A549 (cell line): ENCODE results near the gene NOL3. TPM values are rescaled to one million over a fixed set of nuclear protein-coding genes. Genes with fewer than 3 reads are reported as not detected.

Source experiments
- ATAC-seq, 2 experiments: fragments of 200-7000 bp in 1 of 2; fragments of >200 bp in 1 of 2; cut with Nextera tagmentation in 1 of 2; cut with Tn5 transposase in 1 of 2; 3 replicates each; pipeline versions ENCODE4 v1.8.0 to v1.9.1; 2018 to 2020; ENCODE audit warnings: mild to moderate bottlenecking in 1 of 2, moderate library complexity in 1 of 2
- CTCF ChIA-PET: fragments of 300-600 bp; sonication (Branson Sonifier 250); formaldehyde crosslinking; extraction: SDS; loops from one replicate; lab custom pipeline; 2021; ENCODE audit warnings: antibody characterized with exemption, inconsistent platforms; lab: Yijun Ruan, JAX
- POLR2A ChIA-PET: fragments of 350-600 bp; formaldehyde crosslinking; extraction: SDS; loops from one replicate; lab custom pipeline; 2021; ENCODE audit warnings: antibody characterized with exemption, inconsistent platforms; lab: Yijun Ruan, JAX
- DNase-seq, 2 experiments: peaks; one replicate each; pipeline versions ENCODE4 v3.0.0 to v3.0.0-alpha.2; 2011 to 2016; ENCODE audit warnings: low read depth in 1 of 2, low spot score in 1 of 2
- FAIRE-seq: peaks from 2 replicates; lab custom pipeline; 2011; peaks lifted over from hg19 to GRCh38; lab: Jason Lieb, UNC
- H3K27ac ChIP-seq, 2 experiments: fragments of >200 bp; sonication (Bioruptor Twin); formaldehyde crosslinking; 3 replicates each; pipeline ENCODE4 v1.5.1; 2016 to 2017
- H3K4me1 ChIP-seq: fragments of >200 bp; sonication (Bioruptor Twin); formaldehyde crosslinking; 3 replicates; pipeline ENCODE4 v1.6.1; 2016
- H3K4me2 ChIP-seq: fragments of >200 bp; sonication (Bioruptor Twin); formaldehyde crosslinking; 3 replicates; pipeline ENCODE4 v1.6.1; 2016
- H3K4me3 ChIP-seq: fragments of >200 bp; sonication (Bioruptor Twin); formaldehyde crosslinking; 3 replicates; pipeline ENCODE4 v1.5.1; 2016
- H3K9me3 ChIP-seq: fragments of >200 bp; sonication (Bioruptor Twin); formaldehyde crosslinking; 3 replicates; pipeline ENCODE4 v1.6.1; 2016
- BHLHE40 ChIP-seq: IDR thresholded peaks from 2 replicates; pipeline ENCODE4 v1.6.1; 2012; ENCODE audit warnings: low read depth, low read length, inconsistent platforms
- CBX2 ChIP-seq: fragments of 200-600 bp; sonication (generic); IDR thresholded peaks from 2 replicates; pipeline ENCODE4 v1.6.1; 2016; ENCODE audit warnings: low read depth, mild to moderate bottlenecking, borderline replicate concordance
- EP300 ChIP-seq, 2 experiments: fragments of >200 bp; sonication (Bioruptor Twin); formaldehyde crosslinking; IDR thresholded peaks; 2 replicates in 1 of 2; 3 replicates in 1 of 2; pipeline ENCODE4 v1.6.1; 2016 to 2017
- FOSB ChIP-seq: fragments of 250-450 bp; sonication (Bioruptor Pico); IDR thresholded peaks from 2 replicates; pipeline ENCODE4 v1.5.0; 2020; ENCODE audit warnings: mild to moderate bottlenecking, moderate library complexity
- FOXS1 ChIP-seq: fragments of 250-450 bp; sonication (Bioruptor Pico); IDR thresholded peaks from 2 replicates; pipeline ENCODE4 v1.5.0; 2020; ENCODE audit warnings: mild to moderate bottlenecking, moderate library complexity
- GATA3 ChIP-seq: IDR thresholded peaks from 2 replicates; pipeline ENCODE4 v1.6.1; 2012; ENCODE audit warnings: borderline replicate concordance
- HOXB5 ChIP-seq: fragments of 250-450 bp; sonication (Bioruptor Pico); IDR thresholded peaks from 2 replicates; pipeline ENCODE4 v1.5.0; 2020; ENCODE audit warnings: mild to moderate bottlenecking, moderate library complexity
- JUNB ChIP-seq: fragments of >200 bp; sonication (Bioruptor Twin); formaldehyde crosslinking; IDR thresholded peaks from 2 replicates; pipeline ENCODE4 v1.6.1; 2016
- KDM1A ChIP-seq: fragments of 200-600 bp; sonication (generic); IDR thresholded peaks from 2 replicates; pipeline ENCODE4 v1.6.1; 2016; ENCODE audit warnings: low read depth, mild to moderate bottlenecking
- KDM5A ChIP-seq: fragments of 200-600 bp; sonication (generic); IDR thresholded peaks from 2 replicates; pipeline ENCODE4 v1.6.1; 2016; ENCODE audit warnings: antibody characterized with exemption, mild to moderate bottlenecking
- MAZ ChIP-seq: fragments of 150-350 bp; IDR thresholded peaks from 2 replicates; pipeline ENCODE4 v1.6.1; 2014; ENCODE audit warnings: antibody characterized with exemption, low read depth, low read length, borderline replicate concordance
- NFE2L2 ChIP-seq: fragments of 150-350 bp; conservative IDR thresholded peaks from 2 replicates; pipeline ENCODE4 v1.6.1; 2014; ENCODE audit warnings: low read length
- NPAS2 ChIP-seq: fragments of 250-450 bp; sonication (Bioruptor Pico); IDR thresholded peaks from 2 replicates; pipeline ENCODE4 v1.8.0; 2022; ENCODE audit warnings: mild to moderate bottlenecking, moderate library complexity, borderline replicate concordance
- NR3C1 ChIP-seq: fragments of >200 bp; sonication (Bioruptor Twin); formaldehyde crosslinking; IDR thresholded peaks from 3 replicates; pipeline ENCODE4 v1.6.1; 2017
- POLR2AphosphoS2 ChIP-seq: conservative IDR thresholded peaks from 2 replicates; pipeline ENCODE4 v1.6.1; 2012; ENCODE audit warnings: low read length, improper control_type of control experiment, inconsistent platforms
- RAD21 ChIP-seq, 2 experiments: fragments of >200 bp in 1 of 2; sonication (Bioruptor Twin) in 1 of 2; formaldehyde crosslinking in 1 of 2; IDR thresholded peaks in 1 of 2; conservative IDR thresholded peaks in 1 of 2; 2 replicates in 1 of 2; 3 replicates in 1 of 2; pipeline ENCODE4 v1.6.1; 2012 to 2018; ENCODE audit warnings: inconsistent platforms in 1 of 2
- RARB ChIP-seq: fragments of 250-450 bp; sonication (Bioruptor Pico); IDR thresholded peaks from 2 replicates; pipeline ENCODE4 v1.8.0; 2021; ENCODE audit warnings: mild to moderate bottlenecking, moderate library complexity
- RCOR1 ChIP-seq: fragments of 150-350 bp; IDR thresholded peaks from 2 replicates; pipeline ENCODE4 v1.6.1; 2014; ENCODE audit warnings: antibody characterized with exemption, low read length, low read depth
- TFCP2L1 ChIP-seq: fragments of 250-450 bp; sonication (Bioruptor Pico); IDR thresholded peaks from 2 replicates; pipeline ENCODE4 v1.5.0; 2021; ENCODE audit warnings: mild to moderate bottlenecking
- ZFP36 ChIP-seq: fragments of 450-650 bp; IDR thresholded peaks from 2 replicates; pipeline ENCODE4 v1.6.1; 2014; ENCODE audit warnings: borderline replicate concordance; ENCODE audit not compliant: partially characterized antibody
- ZNF302 ChIP-seq: fragments of 250-450 bp; sonication (Bioruptor Pico); IDR thresholded peaks from 2 replicates; pipeline ENCODE4 v1.9.0; 2021; ENCODE audit warnings: inconsistent platforms, mild to moderate bottlenecking, moderate library complexity
- ZSCAN20 ChIP-seq: fragments of 250-450 bp; sonication (Bioruptor Pico); IDR thresholded peaks from 2 replicates; pipeline ENCODE4 v1.8.0; 2022; ENCODE audit warnings: mild to moderate bottlenecking, moderate library complexity
- WGBS: methylation state at CpG from one replicate; pipeline ENCODE4 v1.1.6; 2017; ENCODE audit errors: missing lambda C conversion rate; 5-methylcytosine and 5-hydroxymethylcytosine counted together
- polyA plus RNA-seq, 4 experiments: library from polyadenylated mRNA; depleted of rRNA in 3 of 4; stranded (reverse); fragments of >200 nt; fragmentation: RNase III in 1 of 4; extraction: RNeasy Plus Mini Kit Qiagen cat#74134 plus additional on column Dnase treatment in 1 of 4; gene quantifications; 2 replicates in 3 of 4; 3 replicates in 1 of 4; pipeline ENCODE4 v1.2.3, GENCODE V29; 2011 to 2017
- TF ChIP-seq, protein P1 (sequence below): fragments of >200 bp; sonication (Bioruptor Twin); formaldehyde crosslinking; IDR thresholded peaks from 3 replicates; pipeline ENCODE4 v1.5.1; 2016
- TF ChIP-seq, protein P2 (sequence below): fragments of 250-450 bp; sonication (Bioruptor Pico); IDR thresholded peaks from 2 replicates; pipeline ENCODE4 v1.5.0; 2021; ENCODE audit warnings: mild to moderate bottlenecking, moderate library complexity, borderline replicate concordance
- TF ChIP-seq, protein P3 (sequence below): IDR thresholded peaks from 2 replicates; pipeline ENCODE4 v1.6.1; 2012
- TF ChIP-seq, protein P4 (sequence below): fragments of >200 bp; sonication (Bioruptor Twin); formaldehyde crosslinking; IDR thresholded peaks from 3 replicates; pipeline ENCODE4 v1.6.1; 2016
- TF ChIP-seq, protein P5 (sequence below): fragments of >200 bp; sonication (Bioruptor Twin); formaldehyde crosslinking; IDR thresholded peaks from 2 replicates; pipeline ENCODE4 v1.6.1; 2016
- TF ChIP-seq, protein P6 (sequence below): fragments of 250-450 bp; sonication (Bioruptor Pico); IDR thresholded peaks from 2 replicates; pipeline ENCODE4 v1.5.0; 2020; ENCODE audit warnings: low read depth, mild to moderate bottlenecking, moderate library complexity

NOL3 gene
- polyA plus RNA-seq, 2 of the 4 experiments (the other 2 are of a cell fraction) = 22.6 to 39.1 TPM

DNA sequence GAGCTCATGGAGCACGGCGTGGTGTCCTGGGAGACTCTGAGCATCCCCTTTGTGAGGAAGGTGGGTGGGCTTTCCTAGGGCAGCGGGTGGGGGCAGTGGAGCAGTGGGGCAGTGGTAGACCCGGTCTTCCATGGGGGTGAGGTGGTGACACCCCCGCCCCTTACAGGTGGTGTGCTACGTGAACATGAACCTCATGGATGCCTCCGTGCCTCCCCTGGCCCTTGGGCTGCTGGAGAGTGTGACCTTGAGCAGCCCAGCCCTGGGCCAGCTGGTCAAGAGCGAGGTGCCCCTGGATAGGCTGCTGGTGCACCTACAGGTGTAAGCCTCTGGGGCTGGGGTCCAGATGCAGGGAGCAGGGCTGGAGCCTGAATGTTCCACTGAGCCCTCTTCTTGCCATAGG, 30.2 kb downstream of the NOL3 start:
- ChIA-PET POLR2A (no interaction called here), CTCF (interaction anchor here (1.6 to 10.3 kb wide), 3 partner anchors 10 to 32 kb away, joined by 5 to 105 read pairs (median 12); no protein-coding TSS in a partner anchor)
- Histone ChIP-seq H3K27ac (no peak overlapping the region), H3K4me3 (no peak overlapping the region), H3K4me1 (peaks cover 12% of the 10 kb centered on the region; the same call in 2 of the 3 replicates), H3K9me3 (no peaks in the 10 kb centered on the region), H3K4me2 (no peak overlapping the region)
- WGBS = 100% methylated on average over 4 of the region's 8 CpGs
- no peak for DNase-seq
- TF ChIP-seq FOXS1 (CRISPR knock-in tag) (no peak), BHLHE40 (no peak), RCOR1 (no peak), NFE2L2 (no peak), KDM1A (no peak), JUNB (no peak), MAZ (no peak), ZFP36 (no peak), NPAS2 (CRISPR knock-in tag) (no peak), TFCP2L1 (CRISPR knock-in tag) (no peak), NR3C1 (no peak), RARB (CRISPR knock-in tag) (no peak), ZSCAN20 (CRISPR knock-in tag) (no peak), HOXB5 (no peak), CBX2 (no peak), RAD21 (conservative IDR thresholded peaks at IDR 0.05 in 1 of 2, IDR thresholded peaks at IDR 0.05 in 1 of 2) (no peak)
- TF ChIP-seq, protein P1, sequence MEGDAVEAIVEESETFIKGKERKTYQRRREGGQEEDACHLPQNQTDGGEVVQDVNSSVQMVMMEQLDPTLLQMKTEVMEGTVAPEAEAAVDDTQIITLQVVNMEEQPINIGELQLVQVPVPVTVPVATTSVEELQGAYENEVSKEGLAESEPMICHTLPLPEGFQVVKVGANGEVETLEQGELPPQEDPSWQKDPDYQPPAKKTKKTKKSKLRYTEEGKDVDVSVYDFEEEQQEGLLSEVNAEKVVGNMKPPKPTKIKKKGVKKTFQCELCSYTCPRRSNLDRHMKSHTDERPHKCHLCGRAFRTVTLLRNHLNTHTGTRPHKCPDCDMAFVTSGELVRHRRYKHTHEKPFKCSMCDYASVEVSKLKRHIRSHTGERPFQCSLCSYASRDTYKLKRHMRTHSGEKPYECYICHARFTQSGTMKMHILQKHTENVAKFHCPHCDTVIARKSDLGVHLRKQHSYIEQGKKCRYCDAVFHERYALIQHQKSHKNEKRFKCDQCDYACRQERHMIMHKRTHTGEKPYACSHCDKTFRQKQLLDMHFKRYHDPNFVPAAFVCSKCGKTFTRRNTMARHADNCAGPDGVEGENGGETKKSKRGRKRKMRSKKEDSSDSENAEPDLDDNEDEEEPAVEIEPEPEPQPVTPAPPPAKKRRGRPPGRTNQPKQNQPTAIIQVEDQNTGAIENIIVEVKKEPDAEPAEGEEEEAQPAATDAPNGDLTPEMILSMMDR = no peak
- TF ChIP-seq, protein P2, sequence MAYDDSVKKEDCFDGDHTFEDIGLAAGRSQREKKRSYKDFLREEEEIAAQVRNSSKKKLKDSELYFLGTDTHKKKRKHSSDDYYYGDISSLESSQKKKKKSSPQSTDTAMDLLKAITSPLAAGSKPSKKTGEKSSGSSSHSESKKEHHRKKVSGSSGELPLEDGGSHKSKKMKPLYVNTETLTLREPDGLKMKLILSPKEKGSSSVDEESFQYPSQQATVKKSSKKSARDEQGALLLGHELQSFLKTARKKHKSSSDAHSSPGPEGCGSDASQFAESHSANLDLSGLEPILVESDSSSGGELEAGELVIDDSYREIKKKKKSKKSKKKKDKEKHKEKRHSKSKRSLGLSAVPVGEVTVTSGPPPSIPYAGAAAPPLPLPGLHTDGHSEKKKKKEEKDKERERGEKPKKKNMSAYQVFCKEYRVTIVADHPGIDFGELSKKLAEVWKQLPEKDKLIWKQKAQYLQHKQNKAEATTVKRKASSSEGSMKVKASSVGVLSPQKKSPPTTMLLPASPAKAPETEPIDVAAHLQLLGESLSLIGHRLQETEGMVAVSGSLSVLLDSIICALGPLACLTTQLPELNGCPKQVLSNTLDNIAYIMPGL (CRISPR knock-in tag) = no peak
- TF ChIP-seq, protein P3, sequence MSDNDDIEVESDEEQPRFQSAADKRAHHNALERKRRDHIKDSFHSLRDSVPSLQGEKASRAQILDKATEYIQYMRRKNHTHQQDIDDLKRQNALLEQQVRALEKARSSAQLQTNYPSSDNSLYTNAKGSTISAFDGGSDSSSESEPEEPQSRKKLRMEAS = no peak
- ATAC-seq = no peak
- FAIRE-seq = no peak

DNA sequence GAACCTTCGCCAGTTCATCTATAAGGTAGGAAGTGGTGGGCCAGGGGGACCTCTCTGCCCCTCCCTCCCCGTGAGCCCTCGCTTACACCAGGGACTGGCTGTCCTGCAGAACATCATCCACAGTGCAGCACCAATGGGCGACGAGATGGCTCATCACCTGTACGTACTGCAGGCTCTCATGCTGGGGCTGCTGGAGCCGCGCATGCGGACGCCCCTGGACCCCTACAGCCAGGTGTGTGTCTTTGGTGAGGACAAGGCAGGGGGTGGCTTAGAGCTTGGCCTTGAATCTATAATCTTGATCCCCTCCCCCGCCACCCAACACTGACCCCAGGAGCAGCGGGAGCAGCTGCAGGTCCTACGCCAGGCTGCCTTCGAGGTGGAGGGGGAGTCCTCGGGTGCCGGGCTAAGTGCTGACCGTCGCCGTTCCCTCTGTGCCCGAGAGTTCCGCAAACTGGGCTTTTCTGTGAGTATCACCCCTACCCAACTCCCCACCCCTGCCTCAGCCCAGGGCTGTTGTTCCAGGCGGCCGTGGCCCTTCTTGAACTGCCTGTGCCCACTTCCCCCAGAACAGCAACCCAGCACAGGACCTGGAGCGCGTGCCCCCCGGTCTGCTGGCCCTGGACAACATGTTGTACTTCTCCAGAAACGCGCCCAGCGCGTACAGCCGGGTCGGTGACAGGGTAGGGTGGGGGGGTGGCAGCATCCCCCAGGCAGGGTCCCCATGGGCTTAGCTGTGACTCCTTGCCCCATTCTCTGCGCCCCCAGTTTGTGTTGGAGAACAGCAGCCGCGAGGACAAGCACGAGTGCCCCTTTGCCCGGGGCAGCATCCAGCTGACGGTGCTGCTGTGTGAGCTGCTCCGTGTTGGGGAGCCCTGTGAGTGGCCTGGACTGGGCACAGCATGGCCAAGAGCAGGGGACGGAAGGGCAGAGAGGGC, 31.3 kb downstream of the NOL3 start:
- Histone ChIP-seq H3K4me3 (no peak overlapping the region), H3K27ac (no peak overlapping the region), H3K4me2 (no peak overlapping the region), H3K4me1 (peaks cover 14% of the 10 kb centered on the region; the same call in 2 of the 3 replicates), H3K9me3 (no peaks in the 10 kb centered on the region)
- FAIRE-seq = no peak
- 96% methylated on average over 26 of the region's 40 CpGs for WGBS
- ChIA-PET CTCF (interaction anchor here (1.0 to 10.3 kb wide), 7 partner anchors 9 to 184 kb away, joined by 3 to 105 read pairs (median 3); partner anchors contain the start of gene TMEM208), POLR2A (interaction anchor here (1.1 kb wide), 1 partner anchor 25 kb away, joined by 3 read pairs; the partner anchor contains the start of gene TMEM208)
- no peak for ATAC-seq
- DNase-seq = no peak
- TF ChIP-seq, protein P2 (CRISPR knock-in tag) = no peak
- TF ChIP-seq FOSB (CRISPR knock-in tag) = no peak
- TF ChIP-seq, protein P4, sequence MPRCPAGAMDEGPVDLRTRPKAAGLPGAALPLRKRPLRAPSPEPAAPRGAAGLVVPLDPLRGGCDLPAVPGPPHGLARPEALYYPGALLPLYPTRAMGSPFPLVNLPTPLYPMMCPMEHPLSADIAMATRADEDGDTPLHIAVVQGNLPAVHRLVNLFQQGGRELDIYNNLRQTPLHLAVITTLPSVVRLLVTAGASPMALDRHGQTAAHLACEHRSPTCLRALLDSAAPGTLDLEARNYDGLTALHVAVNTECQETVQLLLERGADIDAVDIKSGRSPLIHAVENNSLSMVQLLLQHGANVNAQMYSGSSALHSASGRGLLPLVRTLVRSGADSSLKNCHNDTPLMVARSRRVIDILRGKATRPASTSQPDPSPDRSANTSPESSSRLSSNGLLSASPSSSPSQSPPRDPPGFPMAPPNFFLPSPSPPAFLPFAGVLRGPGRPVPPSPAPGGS = no peak
- TF ChIP-seq POLR2AphosphoS2 = no peak
- no peak for TF ChIP-seq ZSCAN20 (CRISPR knock-in tag)
- no peak for TF ChIP-seq ZNF302 (CRISPR knock-in tag)
- TF ChIP-seq GATA3 = no peak
- TF ChIP-seq, protein P5, sequence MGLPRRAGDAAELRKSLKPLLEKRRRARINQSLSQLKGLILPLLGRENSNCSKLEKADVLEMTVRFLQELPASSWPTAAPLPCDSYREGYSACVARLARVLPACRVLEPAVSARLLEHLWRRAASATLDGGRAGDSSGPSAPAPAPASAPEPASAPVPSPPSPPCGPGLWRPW = no peak
- no peak for TF ChIP-seq EP300 (IDR thresholded peaks at IDR 0.05)
- TF ChIP-seq, protein P6, sequence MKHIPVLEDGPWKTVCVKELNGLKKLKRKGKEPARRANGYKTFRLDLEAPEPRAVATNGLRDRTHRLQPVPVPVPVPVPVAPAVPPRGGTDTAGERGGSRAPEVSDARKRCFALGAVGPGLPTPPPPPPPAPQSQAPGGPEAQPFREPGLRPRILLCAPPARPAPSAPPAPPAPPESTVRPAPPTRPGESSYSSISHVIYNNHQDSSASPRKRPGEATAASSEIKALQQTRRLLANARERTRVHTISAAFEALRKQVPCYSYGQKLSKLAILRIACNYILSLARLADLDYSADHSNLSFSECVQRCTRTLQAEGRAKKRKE = no peak
- no peak for TF ChIP-seq KDM5A
- no peak for TF ChIP-seq JUNB
- no peak for TF ChIP-seq FOXS1 (CRISPR knock-in tag)
